Measurements from ENCODE around the gene SLC4A9.

- TF ChIP-seq CTCF (tag by site-specific recombination; IDR thresholded peaks at IDR 0.05) (no peak), ZBTB7A (tag by site-specific recombination; IDR thresholded peaks at IDR 0.05; ENCODE audit: low read depth) (no peak), ZNF274 (IDR thresholded peaks at IDR 0.05; ENCODE audit: low read length) (no peak), ZNF274 (tag by site-specific recombination; IDR thresholded peaks at IDR 0.05; ENCODE audit: borderline replicate concordance) (no peak), ZSCAN5A (tag by site-specific recombination; IDR thresholded peaks at IDR 0.05) (no peak), PATZ1 (tag by site-specific recombination; IDR thresholded peaks at IDR 0.05) (no peak), ZNF391 (tag by site-specific recombination; IDR thresholded peaks at IDR 0.05; ENCODE audit: borderline replicate concordance, low read depth) (no peak), ZNF768 (tag by site-specific recombination; IDR thresholded peaks at IDR 0.05) (no peak)
Measured at GRCh38 chr5:140328036-140328764, 31.8 kb upstream of the SLC4A9 start.
